HepG2 (cell line): Measurements from ENCODE around the gene MYO7A. TPM values are rescaled to one million over a fixed set of nuclear protein-coding genes. Genes with fewer than 3 reads are reported as not detected.

Experiments used
- ATF5 ChIP-seq: sonication (generic); formaldehyde crosslinking; IDR thresholded peaks from 2 replicates; pipeline ENCODE4 v1.4.0; 2020; ENCODE audit warnings: mild to moderate bottlenecking, low read depth, missing genetic modification reagents
- EED ChIP-seq: sonication (generic); formaldehyde crosslinking; IDR thresholded peaks from 2 replicates; pipeline ENCODE4 v1.5.0; 2020; ENCODE audit warnings: mild to moderate bottlenecking, missing genetic modification reagents
- LRRFIP1 ChIP-seq: sonication (generic); formaldehyde crosslinking; conservative IDR thresholded peaks from 2 replicates; pipeline ENCODE4 v1.4.0; 2020; ENCODE audit warnings: missing genetic modification reagents
- MZF1 ChIP-seq: sonication (generic); formaldehyde crosslinking; IDR thresholded peaks from 2 replicates; pipeline ENCODE4 v1.8.1; 2023; ENCODE audit warnings: mild to moderate bottlenecking, missing genetic modification reagents, borderline replicate concordance
- ZNF768 ChIP-seq: sonication (generic); formaldehyde crosslinking; IDR thresholded peaks from 2 replicates; pipeline ENCODE4 v1.4.0; 2020; ENCODE audit warnings: missing genetic modification reagents
- ZNF782 ChIP-seq: sonication (generic); formaldehyde crosslinking; IDR thresholded peaks from 2 replicates; pipeline ENCODE4 v1.4.0; 2020; ENCODE audit warnings: missing genetic modification reagents, mild to moderate bottlenecking, borderline replicate concordance
- polyA plus RNA-seq, 8 experiments: library from polyadenylated mRNA; depleted of rRNA in 3 of 8; stranded (reverse) in 7 of 8; unstranded in 1 of 8; fragments of >200 nt; fragmentation: Illumina TruSeq in 4 of 8; extraction: Trizol in 4 of 8; gene quantifications; 2 replicates each; pipeline versions ENCODE4 v1.2.1 to v1.2.3, GENCODE V29; 2011 to 2016; ENCODE audit warnings: low read depth in 4 of 8, missing spikeins in 1 of 8, mixed read lengths in 1 of 8; ENCODE audit not compliant: insufficient read depth in 1 of 8
- total RNA-seq, 5 experiments: library from RNA; depleted of rRNA; stranded (reverse); fragments of >200 nt; fragmentation: Illumina TruSeq; extraction: Trizol; gene quantifications; 2 replicates each; pipeline ENCODE4 v1.2.3, GENCODE V29; 2016; ENCODE audit warnings: low read depth in 1 of 5
- TF ChIP-seq, protein P1 (sequence below): sonication (generic); formaldehyde crosslinking; IDR thresholded peaks from 2 replicates; pipeline ENCODE4 v1.8.0; 2022; ENCODE audit warnings: mild to moderate bottlenecking, missing genetic modification reagents; ENCODE audit not compliant: insufficient replicate concordance
- TF ChIP-seq, protein P2 (sequence below), 2 experiments: sonication (generic) in 1 of 2; formaldehyde crosslinking in 1 of 2; IDR thresholded peaks; 2 replicates each; pipeline versions ENCODE4 v1.4.0 to v1.6.1; 2016 to 2020; ENCODE audit warnings: borderline replicate concordance in 1 of 2, low read depth in 1 of 2, mild to moderate bottlenecking in 1 of 2, missing genetic modification reagents in 1 of 2
- TF ChIP-seq, protein P3 (sequence below): sonication (generic); formaldehyde crosslinking; conservative IDR thresholded peaks from 2 replicates; pipeline ENCODE4 v1.4.0; 2020; ENCODE audit warnings: missing genetic modification reagents
- TF ChIP-seq, protein P4 (sequence below): sonication (generic); formaldehyde crosslinking; IDR thresholded peaks from 2 replicates; pipeline ENCODE4 v1.9.0; 2022; ENCODE audit warnings: low read depth, missing genetic modification reagents
- TF ChIP-seq, protein P5 (sequence below): sonication (generic); formaldehyde crosslinking; IDR thresholded peaks from 2 replicates; pipeline ENCODE4 v1.4.0; 2020; ENCODE audit warnings: mild to moderate bottlenecking, missing genetic modification reagents, borderline replicate concordance

Gene MYO7A
- total and polyA plus RNA-seq, 2 of the 13 experiments (the other 11 are each of a cell fraction or from before 2014, with no cell fraction given), result 7.5 to 10.0 TPM

DNA sequence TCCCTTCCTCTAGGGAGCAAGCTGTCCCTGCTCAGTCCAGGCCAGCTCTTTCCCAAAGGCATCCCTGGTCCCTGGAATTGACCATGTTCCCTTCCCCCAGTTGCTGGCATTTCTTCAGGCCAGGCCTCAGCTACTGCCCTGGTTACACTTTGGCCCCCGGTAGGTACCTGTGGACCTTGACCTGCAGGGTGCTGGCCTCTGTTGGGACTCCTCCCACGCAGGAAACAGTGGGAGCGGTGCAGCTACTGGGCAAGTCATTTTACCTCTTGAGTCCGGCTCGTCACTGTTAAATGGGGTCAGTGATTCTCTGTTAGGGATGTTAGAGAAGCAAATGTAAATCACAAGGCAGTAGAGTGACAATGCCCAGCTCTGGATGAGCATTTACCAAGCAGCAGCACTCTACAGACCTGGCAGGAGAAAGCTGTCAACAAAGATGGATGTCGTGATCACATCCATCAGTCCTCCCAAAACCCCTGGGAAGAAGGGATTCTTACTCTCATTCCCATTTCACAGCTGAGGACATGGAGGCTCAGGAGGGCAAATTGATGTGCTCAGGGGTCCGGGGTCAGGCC is 16.9 kb downstream of the MYO7A start (continued):
- TF ChIP-seq EED, result no peak
- TF ChIP-seq, protein P1, sequence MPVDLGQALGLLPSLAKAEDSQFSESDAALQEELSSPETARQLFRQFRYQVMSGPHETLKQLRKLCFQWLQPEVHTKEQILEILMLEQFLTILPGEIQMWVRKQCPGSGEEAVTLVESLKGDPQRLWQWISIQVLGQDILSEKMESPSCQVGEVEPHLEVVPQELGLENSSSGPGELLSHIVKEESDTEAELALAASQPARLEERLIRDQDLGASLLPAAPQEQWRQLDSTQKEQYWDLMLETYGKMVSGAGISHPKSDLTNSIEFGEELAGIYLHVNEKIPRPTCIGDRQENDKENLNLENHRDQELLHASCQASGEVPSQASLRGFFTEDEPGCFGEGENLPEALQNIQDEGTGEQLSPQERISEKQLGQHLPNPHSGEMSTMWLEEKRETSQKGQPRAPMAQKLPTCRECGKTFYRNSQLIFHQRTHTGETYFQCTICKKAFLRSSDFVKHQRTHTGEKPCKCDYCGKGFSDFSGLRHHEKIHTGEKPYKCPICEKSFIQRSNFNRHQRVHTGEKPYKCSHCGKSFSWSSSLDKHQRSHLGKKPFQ (CRISPR knock-in tag), result no peak
- TF ChIP-seq ZNF768 (CRISPR knock-in tag), result no peak
- TF ChIP-seq, protein P2, sequence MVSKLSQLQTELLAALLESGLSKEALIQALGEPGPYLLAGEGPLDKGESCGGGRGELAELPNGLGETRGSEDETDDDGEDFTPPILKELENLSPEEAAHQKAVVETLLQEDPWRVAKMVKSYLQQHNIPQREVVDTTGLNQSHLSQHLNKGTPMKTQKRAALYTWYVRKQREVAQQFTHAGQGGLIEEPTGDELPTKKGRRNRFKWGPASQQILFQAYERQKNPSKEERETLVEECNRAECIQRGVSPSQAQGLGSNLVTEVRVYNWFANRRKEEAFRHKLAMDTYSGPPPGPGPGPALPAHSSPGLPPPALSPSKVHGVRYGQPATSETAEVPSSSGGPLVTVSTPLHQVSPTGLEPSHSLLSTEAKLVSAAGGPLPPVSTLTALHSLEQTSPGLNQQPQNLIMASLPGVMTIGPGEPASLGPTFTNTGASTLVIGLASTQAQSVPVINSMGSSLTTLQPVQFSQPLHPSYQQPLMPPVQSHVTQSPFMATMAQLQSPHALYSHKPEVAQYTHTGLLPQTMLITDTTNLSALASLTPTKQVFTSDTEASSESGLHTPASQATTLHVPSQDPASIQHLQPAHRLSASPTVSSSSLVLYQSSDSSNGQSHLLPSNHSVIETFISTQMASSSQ (IDR thresholded peaks at IDR 0.05; ENCODE audit: low read depth), result peak; percentile 47; the same call in 1 of the 2 replicates
- TF ChIP-seq, protein P2 (CRISPR knock-in tag; IDR thresholded peaks at IDR 0.05; ENCODE audit: borderline replicate concordance), result no peak; the same call in 1 of the 2 replicates
- TF ChIP-seq ATF5 (CRISPR knock-in tag), result peak; percentile 76; the same call in 1 of the 2 replicates
- no peak for TF ChIP-seq LRRFIP1 (CRISPR knock-in tag)
- TF ChIP-seq, protein P3, sequence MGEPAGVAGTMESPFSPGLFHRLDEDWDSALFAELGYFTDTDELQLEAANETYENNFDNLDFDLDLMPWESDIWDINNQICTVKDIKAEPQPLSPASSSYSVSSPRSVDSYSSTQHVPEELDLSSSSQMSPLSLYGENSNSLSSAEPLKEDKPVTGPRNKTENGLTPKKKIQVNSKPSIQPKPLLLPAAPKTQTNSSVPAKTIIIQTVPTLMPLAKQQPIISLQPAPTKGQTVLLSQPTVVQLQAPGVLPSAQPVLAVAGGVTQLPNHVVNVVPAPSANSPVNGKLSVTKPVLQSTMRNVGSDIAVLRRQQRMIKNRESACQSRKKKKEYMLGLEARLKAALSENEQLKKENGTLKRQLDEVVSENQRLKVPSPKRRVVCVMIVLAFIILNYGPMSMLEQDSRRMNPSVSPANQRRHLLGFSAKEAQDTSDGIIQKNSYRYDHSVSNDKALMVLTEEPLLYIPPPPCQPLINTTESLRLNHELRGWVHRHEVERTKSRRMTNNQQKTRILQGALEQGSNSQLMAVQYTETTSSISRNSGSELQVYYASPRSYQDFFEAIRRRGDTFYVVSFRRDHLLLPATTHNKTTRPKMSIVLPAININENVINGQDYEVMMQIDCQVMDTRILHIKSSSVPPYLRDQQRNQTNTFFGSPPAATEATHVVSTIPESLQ (CRISPR knock-in tag), result no peak
- TF ChIP-seq MZF1 (CRISPR knock-in tag), result no peak
- TF ChIP-seq, protein P4, sequence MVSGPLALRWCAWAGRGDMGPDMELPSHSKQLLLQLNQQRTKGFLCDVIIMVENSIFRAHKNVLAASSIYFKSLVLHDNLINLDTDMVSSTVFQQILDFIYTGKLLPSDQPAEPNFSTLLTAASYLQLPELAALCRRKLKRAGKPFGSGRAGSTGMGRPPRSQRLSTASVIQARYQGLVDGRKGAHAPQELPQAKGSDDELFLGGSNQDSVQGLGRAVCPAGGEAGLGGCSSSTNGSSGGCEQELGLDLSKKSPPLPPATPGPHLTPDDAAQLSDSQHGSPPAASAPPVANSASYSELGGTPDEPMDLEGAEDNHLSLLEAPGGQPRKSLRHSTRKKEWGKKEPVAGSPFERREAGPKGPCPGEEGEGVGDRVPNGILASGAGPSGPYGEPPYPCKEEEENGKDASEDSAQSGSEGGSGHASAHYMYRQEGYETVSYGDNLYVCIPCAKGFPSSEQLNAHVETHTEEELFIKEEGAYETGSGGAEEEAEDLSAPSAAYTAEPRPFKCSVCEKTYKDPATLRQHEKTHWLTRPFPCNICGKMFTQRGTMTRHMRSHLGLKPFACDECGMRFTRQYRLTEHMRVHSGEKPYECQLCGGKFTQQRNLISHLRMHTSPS (CRISPR knock-in tag), result peak; percentile 52; the same call in 1 of the 2 replicates
- TF ChIP-seq, protein P5, sequence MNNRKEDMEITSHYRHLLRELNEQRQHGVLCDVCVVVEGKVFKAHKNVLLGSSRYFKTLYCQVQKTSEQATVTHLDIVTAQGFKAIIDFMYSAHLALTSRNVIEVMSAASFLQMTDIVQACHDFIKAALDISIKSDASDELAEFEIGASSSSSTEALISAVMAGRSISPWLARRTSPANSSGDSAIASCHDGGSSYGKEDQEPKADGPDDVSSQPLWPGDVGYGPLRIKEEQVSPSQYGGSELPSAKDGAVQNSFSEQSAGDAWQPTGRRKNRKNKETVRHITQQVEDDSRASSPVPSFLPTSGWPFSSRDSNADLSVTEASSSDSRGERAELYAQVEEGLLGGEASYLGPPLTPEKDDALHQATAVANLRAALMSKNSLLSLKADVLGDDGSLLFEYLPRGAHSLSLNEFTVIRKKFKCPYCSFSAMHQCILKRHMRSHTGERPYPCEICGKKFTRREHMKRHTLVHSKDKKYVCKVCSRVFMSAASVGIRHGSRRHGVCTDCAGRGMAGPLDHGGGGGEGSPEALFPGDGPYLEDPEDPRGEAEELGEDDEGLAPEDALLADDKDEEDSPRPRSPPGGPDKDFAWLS, result peak; percentile 37; the same call in 1 of the 2 replicates
- TF ChIP-seq ZNF782 (CRISPR knock-in tag), result no peak
